GM12874 (cell line): ENCODE data around the gene C2orf15.

Experiments used
- TF ChIP-seq, protein P1 (sequence below): IDR thresholded peaks from 2 replicates; pipeline ENCODE4 v1.5.1; 2011; ENCODE audit warnings: low read depth, mild to moderate bottlenecking, control low read depth, low read length, moderate library complexity; ENCODE audit not compliant: insufficient read depth

C2orf15 gene

DNA sequence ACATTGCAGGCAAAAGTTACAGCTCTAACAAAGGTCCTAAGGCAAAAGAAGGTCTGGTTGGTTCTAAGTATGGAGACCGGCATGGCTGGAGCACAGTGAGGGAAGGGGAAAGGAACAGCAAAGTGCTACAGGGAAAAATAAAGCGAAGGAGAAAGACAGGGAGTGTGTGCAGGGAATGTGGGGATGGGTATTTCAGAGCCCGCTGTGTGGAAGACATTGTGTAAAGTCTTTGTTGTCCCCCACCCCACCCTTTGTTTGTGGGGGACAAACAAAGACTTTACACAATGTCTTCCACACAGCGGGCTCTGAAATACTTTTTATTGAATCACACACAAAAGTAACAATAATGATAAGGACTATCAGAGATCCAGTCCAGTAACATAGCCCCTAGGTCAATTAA is 28.9 kb upstream of the C2orf15 start:
- TF ChIP-seq, protein P1, sequence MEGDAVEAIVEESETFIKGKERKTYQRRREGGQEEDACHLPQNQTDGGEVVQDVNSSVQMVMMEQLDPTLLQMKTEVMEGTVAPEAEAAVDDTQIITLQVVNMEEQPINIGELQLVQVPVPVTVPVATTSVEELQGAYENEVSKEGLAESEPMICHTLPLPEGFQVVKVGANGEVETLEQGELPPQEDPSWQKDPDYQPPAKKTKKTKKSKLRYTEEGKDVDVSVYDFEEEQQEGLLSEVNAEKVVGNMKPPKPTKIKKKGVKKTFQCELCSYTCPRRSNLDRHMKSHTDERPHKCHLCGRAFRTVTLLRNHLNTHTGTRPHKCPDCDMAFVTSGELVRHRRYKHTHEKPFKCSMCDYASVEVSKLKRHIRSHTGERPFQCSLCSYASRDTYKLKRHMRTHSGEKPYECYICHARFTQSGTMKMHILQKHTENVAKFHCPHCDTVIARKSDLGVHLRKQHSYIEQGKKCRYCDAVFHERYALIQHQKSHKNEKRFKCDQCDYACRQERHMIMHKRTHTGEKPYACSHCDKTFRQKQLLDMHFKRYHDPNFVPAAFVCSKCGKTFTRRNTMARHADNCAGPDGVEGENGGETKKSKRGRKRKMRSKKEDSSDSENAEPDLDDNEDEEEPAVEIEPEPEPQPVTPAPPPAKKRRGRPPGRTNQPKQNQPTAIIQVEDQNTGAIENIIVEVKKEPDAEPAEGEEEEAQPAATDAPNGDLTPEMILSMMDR, result no peak

DNA sequence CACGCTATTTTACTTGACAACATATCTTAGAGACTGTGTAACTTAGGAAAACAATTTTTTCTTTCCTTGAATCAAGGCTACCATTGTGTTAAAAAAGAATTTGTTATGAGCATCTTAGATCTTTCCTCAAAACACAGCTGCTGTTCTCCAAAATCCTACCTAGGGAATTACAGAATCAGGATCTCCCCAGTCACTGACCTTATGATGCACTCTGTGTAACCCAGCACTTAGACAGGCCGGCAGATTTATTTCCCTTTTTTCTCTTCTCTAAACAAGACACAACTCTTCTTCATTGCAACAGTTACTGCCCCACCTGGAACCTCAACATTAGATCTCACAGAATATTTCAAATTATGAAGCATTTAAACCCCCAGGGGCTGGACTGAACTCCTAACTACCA is 13.5 kb upstream of the C2orf15 start:
- TF ChIP-seq, protein P1, result no peak

DNA sequence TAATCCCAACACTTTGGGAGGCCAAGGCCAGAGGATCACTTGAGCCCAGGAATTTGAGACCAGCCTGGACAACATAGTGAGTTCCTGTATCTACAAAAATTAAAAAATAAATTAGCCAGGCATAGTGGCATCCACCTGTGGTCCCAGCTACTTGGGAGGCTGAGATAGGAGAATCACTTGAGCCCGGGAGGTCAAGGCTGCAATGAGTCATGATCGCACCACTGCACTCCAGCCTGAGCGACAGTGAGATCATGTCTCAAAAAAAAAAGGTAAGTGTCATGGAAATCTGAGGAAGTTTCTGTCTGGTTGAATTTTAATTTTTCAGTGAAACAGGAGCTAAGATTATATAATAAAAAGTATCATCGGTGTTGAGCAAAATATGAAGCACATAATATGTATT is 2.5 kb upstream of the C2orf15 start:
- TF ChIP-seq, protein P1, result no peak

DNA sequence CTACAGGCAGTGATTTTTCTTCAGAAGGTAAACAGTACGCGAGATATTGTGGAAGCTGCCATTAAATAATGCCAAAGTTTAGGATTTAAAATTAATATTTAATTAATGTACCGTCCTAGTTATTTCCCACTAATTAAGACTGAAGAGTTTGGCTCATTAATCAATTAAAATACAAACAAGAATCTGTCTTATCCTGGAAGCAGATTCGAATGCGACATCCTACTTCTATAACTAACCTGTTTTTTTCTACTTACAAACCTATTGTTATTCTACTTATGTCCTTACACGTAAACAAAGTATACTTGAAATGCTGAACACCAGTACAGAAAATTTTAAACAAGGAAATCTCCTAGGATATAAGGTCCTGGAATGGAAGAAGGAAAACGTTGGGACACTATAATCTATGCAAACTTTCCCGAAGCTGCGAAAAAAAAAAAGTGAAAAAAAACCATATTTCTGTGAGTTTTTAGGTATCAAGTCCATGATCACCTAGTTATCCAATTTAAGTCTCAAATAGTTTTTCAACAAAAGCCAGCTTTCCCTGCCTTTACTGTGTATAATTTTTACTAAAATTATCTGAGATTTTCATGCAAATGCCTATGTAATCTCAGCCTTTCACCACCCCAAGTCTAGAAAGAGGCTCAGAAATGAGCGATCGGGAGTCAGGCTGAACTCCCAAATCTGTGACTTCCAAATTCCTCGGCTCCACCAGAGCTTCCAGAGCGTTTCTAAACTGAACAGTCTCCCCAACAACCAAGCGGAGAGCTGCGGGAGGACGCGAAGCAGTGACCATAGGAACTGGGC is 1.2 kb upstream of the C2orf15 start:
- TF ChIP-seq, protein P1, result no peak

DNA sequence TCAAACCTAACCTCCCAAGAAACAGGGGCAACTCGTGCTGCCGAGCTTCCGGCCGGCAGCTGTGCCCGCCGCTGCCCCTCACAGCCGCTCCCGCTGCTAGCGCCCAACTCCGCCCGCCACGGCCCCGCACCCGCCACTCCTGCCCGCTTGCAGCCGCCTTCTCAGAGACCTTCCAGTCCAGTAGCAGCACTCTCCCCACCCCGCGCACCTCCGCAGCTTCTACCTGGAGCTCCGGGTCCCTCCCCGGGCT is 722 bp upstream of the C2orf15 start:
- TF ChIP-seq, protein P1, result no peak

DNA sequence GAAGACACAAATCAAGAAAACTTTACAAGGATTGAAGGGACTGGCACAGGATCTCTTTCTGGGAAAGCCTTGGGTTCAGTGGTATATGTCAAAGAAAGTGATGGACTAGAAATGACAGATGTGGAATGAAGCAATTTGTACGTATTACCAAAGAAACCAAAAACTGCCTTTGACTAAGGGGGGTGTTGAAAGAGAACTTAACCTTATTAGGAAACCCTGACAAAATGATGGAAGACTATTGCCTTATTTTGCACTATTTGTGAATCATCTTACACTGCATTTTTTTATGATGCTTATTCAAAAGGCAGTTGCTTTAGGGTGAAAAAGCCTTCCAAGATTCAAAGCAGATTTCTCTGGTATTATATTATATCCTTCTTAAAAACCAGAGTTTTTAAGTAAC is 9.2 kb downstream of the C2orf15 start:
- TF ChIP-seq, protein P1, result no peak

DNA sequence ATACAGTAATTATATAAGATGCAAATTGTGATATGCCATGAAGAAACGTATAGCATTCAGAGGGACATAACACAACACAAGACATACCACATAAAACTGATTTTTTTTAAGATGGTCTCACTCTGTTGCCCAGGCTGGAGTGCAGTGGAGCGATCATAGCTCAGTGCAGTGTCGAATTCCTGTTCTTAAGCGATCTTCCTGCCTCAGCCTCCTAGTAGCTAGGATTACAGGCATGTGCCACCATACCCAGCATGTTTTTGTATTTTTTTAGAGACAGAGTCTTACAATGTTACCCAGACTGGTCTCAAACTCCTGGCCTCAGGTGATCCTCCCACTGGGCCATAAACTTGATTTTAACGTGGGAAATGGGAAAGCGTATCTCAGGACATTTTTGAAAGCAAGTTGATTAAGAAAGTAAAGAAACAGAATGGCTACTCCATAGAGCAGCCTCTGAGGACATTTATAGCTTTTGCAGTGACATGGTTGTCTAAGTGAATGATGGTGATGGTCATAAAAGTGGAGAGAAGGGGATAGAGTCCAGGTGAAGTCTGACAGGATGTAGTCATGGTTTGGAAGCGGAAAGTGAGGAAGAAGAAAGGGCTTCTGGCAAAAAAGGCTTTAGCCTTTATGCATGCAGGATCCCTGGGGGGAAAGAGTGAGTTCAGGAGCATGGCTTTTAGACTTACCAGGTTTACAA is 10.8 kb downstream of the C2orf15 start:
- TF ChIP-seq, protein P1, result no peak
